HCT116 (cell line): ENCODE measurements around the gene PIK3R6. TPM values are rescaled to one million over a fixed set of nuclear protein-coding genes. Genes with fewer than 3 reads are reported as not detected.

Source experiments
- ATAC-seq: fragments of 200-7000 bp; cut with Tn5 transposase; 2 replicates; pipeline ENCODE4 v1.9.1; 2020; ENCODE audit warnings: mild to moderate bottlenecking, moderate library complexity
- BruUV-seq: library from RNA; stranded (reverse); fragments of 400-500 nt; replicated peaks from 2 replicates; lab custom pipeline; 2021; lab: Mats Ljungman, UMichigan
- CTCF ChIA-PET: fragments of 300-600 bp; sonication (Branson Sonifier 250); formaldehyde crosslinking; loops from one replicate; lab custom pipeline; 2021; ENCODE audit warnings: antibody characterized with exemption; lab: Charles Lee
- POLR2A ChIA-PET: fragments of 300-600, 350-600 bp; sonication (Branson Sonifier 250); formaldehyde crosslinking; loops from one replicate; lab custom pipeline; 2021; ENCODE audit warnings: antibody characterized with exemption; lab: Charles Lee
- RAD21 ChIA-PET, 2 experiments: fragments of 300-600 bp; sonication (Branson Sonifier 250); formaldehyde crosslinking; loops; one replicate each; lab custom pipeline; 2023; ENCODE audit warnings: low total read pairs in 2 of 2; ENCODE audit not compliant: uncharacterized antibody in 2 of 2, unreplicated experiment in 2 of 2, low non-redundant PET in 1 of 2; lab: Charles Lee
- DNase-seq: peaks from one replicate; pipeline ENCODE4 v3.0.0-alpha.2; 2010; ENCODE audit warnings: low read depth, low spot score
- H2AFZ ChIP-seq: fragments of 200-600 bp; shearing (Covaris generic), sonication (generic); 2 replicates; pipeline ENCODE4 v1.6.1; 2017; ENCODE audit warnings: low read depth, mixed run types, mixed read lengths, antibody characterized with exemption, low read length; ENCODE audit not compliant: poor library complexity, severe bottlenecking
- H3K27ac ChIP-seq: 2 replicates; pipeline ENCODE4 v1.5.1; 2012; ENCODE audit warnings: low read depth, low read length
- H3K27me3 ChIP-seq: fragments of 200-600 bp; sonication (generic); 2 replicates; pipeline ENCODE4 v1.6.1; 2016; ENCODE audit warnings: mixed run types, low read length, mixed read lengths; ENCODE audit not compliant: insufficient read depth
- H3K36me3 ChIP-seq, 2 experiments: fragments of 200-500 bp in 1 of 2; fragments of 200-600 bp in 1 of 2; sonication (Bioruptor generic) in 1 of 2; sonication (generic) in 1 of 2; 2 replicates each; pipeline versions ENCODE4 v1.5.1 to v1.6.1; 2014 to 2016; ENCODE audit warnings: low read length in 2 of 2, inconsistent platforms in 1 of 2, mixed read lengths in 1 of 2, mixed run types in 1 of 2; ENCODE audit not compliant: insufficient read depth in 2 of 2, control insufficient read depth in 1 of 2
- H3K4me1 ChIP-seq, 2 experiments: fragments of 200-600 bp in 1 of 2; sonication (generic) in 1 of 2; 2 replicates each; pipeline versions ENCODE4 v1.5.1 to v1.6.1; 2012 to 2017; ENCODE audit warnings: low read length in 2 of 2, inconsistent platforms in 1 of 2, mild to moderate bottlenecking in 1 of 2, mixed read lengths in 1 of 2, mixed run types in 1 of 2, moderate library complexity in 1 of 2; ENCODE audit not compliant: insufficient read depth in 2 of 2, control insufficient read depth in 1 of 2
- H3K4me2 ChIP-seq: fragments of 200-600 bp; sonication (generic); 2 replicates; pipeline ENCODE4 v1.6.1; 2017; ENCODE audit warnings: mixed run types, low read length, mixed read lengths
- H3K4me3 ChIP-seq, 2 experiments: fragments of 200-600 bp in 1 of 2; sonication (generic) in 1 of 2; replicated peaks in 1 of 2; 2 replicates each; pipeline ENCODE4 v1.5.1; 2011 to 2016; ENCODE audit warnings: low read length in 2 of 2, control low read depth in 1 of 2, low read depth in 1 of 2, mild to moderate bottlenecking in 1 of 2, mixed read lengths in 1 of 2, mixed run types in 1 of 2
- H3K79me2 ChIP-seq: fragments of 200-600 bp; sonication (generic); 2 replicates; pipeline ENCODE4 v1.6.1; 2017; ENCODE audit warnings: mild to moderate bottlenecking, mixed run types, low read length, moderate library complexity, mixed read lengths; ENCODE audit not compliant: insufficient read depth
- H3K9ac ChIP-seq: fragments of 200-600 bp; sonication (generic); 2 replicates; pipeline ENCODE4 v1.6.1; 2016; ENCODE audit warnings: low read length, mixed read lengths
- H3K9me2 ChIP-seq: fragments of 200-600 bp; sonication (generic), shearing (Covaris generic); 2 replicates; pipeline ENCODE4 v1.6.1; 2017; ENCODE audit warnings: mixed run types, mild to moderate bottlenecking, moderate library complexity; ENCODE audit not compliant: insufficient read depth
- H3K9me3 ChIP-seq, 2 experiments: fragments of 200-500 bp in 1 of 2; fragments of 200-600 bp in 1 of 2; sonication (Bioruptor generic) in 1 of 2; sonication (generic) in 1 of 2; 2 replicates each; pipeline ENCODE4 v1.6.1; 2014 to 2017; ENCODE audit warnings: low read length in 2 of 2, mixed read lengths in 2 of 2, inconsistent platforms in 1 of 2, low read depth in 1 of 2, mild to moderate bottlenecking in 1 of 2, mixed run types in 1 of 2, moderate library complexity in 1 of 2; ENCODE audit not compliant: control insufficient read depth in 1 of 2, insufficient read depth in 1 of 2
- H4K20me1 ChIP-seq: fragments of 200-600 bp; sonication (generic), shearing (Covaris generic); 2 replicates; pipeline ENCODE4 v1.6.1; 2017; ENCODE audit warnings: mixed run types, mild to moderate bottlenecking, moderate library complexity; ENCODE audit not compliant: insufficient read depth
- ATF3 ChIP-seq: IDR thresholded peaks from 2 replicates; pipeline ENCODE4 v1.6.1; 2012
- CEBPB ChIP-seq: IDR thresholded peaks from 2 replicates; pipeline ENCODE4 v1.6.1; 2012; ENCODE audit warnings: low read depth
- CTCF ChIP-seq, 3 experiments: fragments of 200-600 bp in 1 of 3; sonication (generic) in 1 of 3; IDR thresholded peaks in 2 of 3; conservative IDR thresholded peaks in 1 of 3; 2 replicates each; pipeline ENCODE4 v1.5.1; 2012 to 2017; ENCODE audit warnings: low read depth in 2 of 3, low read length in 2 of 3, antibody characterized with exemption in 1 of 3, borderline replicate concordance in 1 of 3, control low read depth in 1 of 3, mild to moderate bottlenecking in 1 of 3, mixed read lengths in 1 of 3, mixed run types in 1 of 3, moderate library complexity in 1 of 3; ENCODE audit not compliant: insufficient read depth in 1 of 3
- EZH2 ChIP-seq: fragments of 200-600 bp; sonication (generic); IDR thresholded peaks from 2 replicates; pipeline ENCODE4 v1.6.1; 2017; ENCODE audit warnings: antibody characterized with exemption, mixed run types
- EZH2phosphoT487 ChIP-seq: fragments of 200-600 bp; IDR thresholded peaks from 2 replicates; pipeline ENCODE4 v1.6.1; 2018; ENCODE audit warnings: antibody characterized with exemption, borderline replicate concordance
- JUND ChIP-seq: IDR thresholded peaks from 2 replicates; pipeline ENCODE4 v1.6.1; 2012
- POLR2A ChIP-seq: IDR thresholded peaks from 2 replicates; pipeline ENCODE4 v1.7.0; 2011; ENCODE audit warnings: borderline replicate concordance; ENCODE audit not compliant: insufficient read depth, insufficient read length; ENCODE audit errors: extremely low read depth
- RAD21 ChIP-seq: IDR thresholded peaks from 2 replicates; pipeline ENCODE4 v1.6.1; 2012; ENCODE audit warnings: low read depth, mild to moderate bottlenecking
- REST ChIP-seq: IDR thresholded peaks from 2 replicates; pipeline ENCODE4 v1.6.1; 2012; ENCODE audit warnings: low read depth
- SP1 ChIP-seq: IDR thresholded peaks from 2 replicates; pipeline ENCODE4 v1.6.1; 2012; ENCODE audit warnings: low read depth
- TCF7L2 ChIP-seq: IDR thresholded peaks from 2 replicates; pipeline ENCODE4 v1.7.0; 2011; ENCODE audit warnings: borderline replicate concordance, inconsistent platforms; ENCODE audit not compliant: insufficient read depth, insufficient read length; ENCODE audit errors: extremely low read depth
- YY1 ChIP-seq: IDR thresholded peaks from 2 replicates; pipeline ENCODE4 v1.6.1; 2011; ENCODE audit warnings: low read length, low read depth, moderate library complexity, mild to moderate bottlenecking; ENCODE audit not compliant: insufficient replicate concordance; ENCODE audit errors: extremely low read depth
- ZBTB33 ChIP-seq: IDR thresholded peaks from 2 replicates; pipeline ENCODE4 v1.6.1; 2011; ENCODE audit warnings: mild to moderate bottlenecking, low read length, moderate library complexity; ENCODE audit not compliant: insufficient replicate concordance; ENCODE audit errors: extremely low read depth
- ZFX ChIP-seq: fragments of 450-650 bp; IDR thresholded peaks from 2 replicates; pipeline ENCODE4 v1.6.1; 2017
- ZNF274 ChIP-seq: fragments of 200-500 bp; sonication (Bioruptor generic); IDR thresholded peaks from 2 replicates; pipeline ENCODE4 v1.6.1; 2014; ENCODE audit warnings: mild to moderate bottlenecking, low read depth, low read length, inconsistent platforms
- intact Hi-C: fragments of 100-400 bp; cut with micrococcal nuclease; formaldehyde crosslinking; loops from 2 replicates; pipeline ENCODE4 v1.10.0; 2022
- total RNA-seq: library from RNA; stranded (reverse); gene quantifications from one replicate; pipeline ENCODE4 v1.2.1, GENCODE V29; 2021; ENCODE audit not compliant: unreplicated experiment

Gene PIK3R6
- total RNA-seq, 1 experiment from 2014 or later: 0.07 TPM

GRCh38 chr17:8830141-8830540 is 37.3 kb downstream of the PIK3R6 start:
- H3K4me2 ChIP-seq: no peak overlapping the region
- BruUV-seq: no TSS peak
- H3K9me2 ChIP-seq: no peaks in the 10 kb centered on the region
- no peak for DNase-seq
- intact Hi-C loops: no loop called here
- no peak overlapping the region for H3K27ac ChIP-seq
- H3K36me3 ChIP-seq: no peaks in the 10 kb centered on the region
- no peaks in the 10 kb centered on the region for H3K4me1 ChIP-seq
- no peaks in the 10 kb centered on the region for H3K79me2 ChIP-seq
- H3K27me3 ChIP-seq: no peaks in the 10 kb centered on the region
- H3K9me3 ChIP-seq: no peaks in the 10 kb centered on the region
- H2AFZ ChIP-seq: no peak overlapping the region
- no peak for TF ChIP-seq JUND
- TF ChIP-seq ZNF274: no peak
- TF ChIP-seq ATF3: no peak
- TF ChIP-seq YY1: no peak
- no peak for TF ChIP-seq SP1
- no peak for TF ChIP-seq EZH2phosphoT487
- TF ChIP-seq ZFX: no peak
- no peak for TF ChIP-seq TCF7L2
- TF ChIP-seq POLR2A: no peak
- TF ChIP-seq CEBPB: no peak
- TF ChIP-seq CTCF (IDR thresholded peaks at IDR 0.05 in 2 of 3, conservative IDR thresholded peaks at IDR 0.05 in 1 of 3; ENCODE audit: borderline replicate concordance in 1 of 3, insufficient read depth in 1 of 3, low read depth in 2 of 3, low read length in 2 of 3): no peak
- no peak for TF ChIP-seq ZBTB33
- TF ChIP-seq REST: no peak
- no peak for TF ChIP-seq RAD21
- no peak for TF ChIP-seq EZH2
- TF ChIP-seq, all 23 proteins: peak for 0
- H3K9ac ChIP-seq: no peak overlapping the region
- H3K4me3 ChIP-seq: no peak overlapping the region
- no peaks in the 10 kb centered on the region for H4K20me1 ChIP-seq
- CTCF ChIA-PET: interaction anchor here (1.0 to 1.3 kb wide), 2 partner anchors 23 to 692 kb away, joined by 3 read pairs; no protein-coding TSS in a partner anchor
- ATAC-seq: no peak
- RAD21 ChIA-PET: no interaction called here
- POLR2A ChIA-PET: no interaction called here
